Transverse colon (tissue), 3 donors: ENCODE data around the gene RECQL.

Experiments
- POLR2A ChIP-seq: fragments of 450-650 bp; IDR thresholded peaks from one replicate; pipeline ENCODE4 v1.6.1; 2016; ENCODE audit warnings: antibody characterized with exemption, mild to moderate bottlenecking, moderate library complexity
- TF ChIP-seq, protein P1 (sequence below), 5 experiments: fragments of 200-600 bp in 3 of 5; fragments of 450-650 bp in 2 of 5; sonication (generic) in 3 of 5; IDR thresholded peaks; 1 replicate in 2 of 5; 2 replicates in 3 of 5; pipeline ENCODE4 v1.5.1; 2016 to 2017; ENCODE audit warnings: antibody characterized with exemption in 5 of 5, inconsistent platforms in 3 of 5, mild to moderate bottlenecking in 2 of 5, moderate library complexity in 1 of 5

DNA sequence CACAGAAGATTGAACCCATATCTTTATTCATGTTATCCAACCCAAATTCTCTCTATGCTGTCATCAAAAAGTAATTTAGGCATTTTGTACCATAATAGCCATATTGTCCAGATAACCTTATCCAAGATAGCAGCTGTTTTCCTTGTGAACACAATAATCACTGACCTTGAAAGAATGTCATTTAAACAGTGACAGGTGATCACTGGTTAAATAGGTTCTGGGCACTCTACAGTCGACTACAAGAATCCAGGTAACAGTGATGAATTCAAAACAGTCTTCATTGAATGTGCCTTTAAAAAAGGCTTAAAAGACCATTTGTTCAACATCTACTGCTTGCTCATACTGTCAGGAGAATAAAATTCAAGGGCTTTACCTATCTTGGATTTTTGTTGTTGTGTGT, 20.1 kb upstream of the RECQL start:
- TF ChIP-seq POLR2A, result no peak
- TF ChIP-seq, protein P1, sequence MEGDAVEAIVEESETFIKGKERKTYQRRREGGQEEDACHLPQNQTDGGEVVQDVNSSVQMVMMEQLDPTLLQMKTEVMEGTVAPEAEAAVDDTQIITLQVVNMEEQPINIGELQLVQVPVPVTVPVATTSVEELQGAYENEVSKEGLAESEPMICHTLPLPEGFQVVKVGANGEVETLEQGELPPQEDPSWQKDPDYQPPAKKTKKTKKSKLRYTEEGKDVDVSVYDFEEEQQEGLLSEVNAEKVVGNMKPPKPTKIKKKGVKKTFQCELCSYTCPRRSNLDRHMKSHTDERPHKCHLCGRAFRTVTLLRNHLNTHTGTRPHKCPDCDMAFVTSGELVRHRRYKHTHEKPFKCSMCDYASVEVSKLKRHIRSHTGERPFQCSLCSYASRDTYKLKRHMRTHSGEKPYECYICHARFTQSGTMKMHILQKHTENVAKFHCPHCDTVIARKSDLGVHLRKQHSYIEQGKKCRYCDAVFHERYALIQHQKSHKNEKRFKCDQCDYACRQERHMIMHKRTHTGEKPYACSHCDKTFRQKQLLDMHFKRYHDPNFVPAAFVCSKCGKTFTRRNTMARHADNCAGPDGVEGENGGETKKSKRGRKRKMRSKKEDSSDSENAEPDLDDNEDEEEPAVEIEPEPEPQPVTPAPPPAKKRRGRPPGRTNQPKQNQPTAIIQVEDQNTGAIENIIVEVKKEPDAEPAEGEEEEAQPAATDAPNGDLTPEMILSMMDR (IDR thresholded peaks at IDR 0.05), result no peak
